Measurements from ENCODE around the gene NUP210.

Gene NUP210

DNA sequence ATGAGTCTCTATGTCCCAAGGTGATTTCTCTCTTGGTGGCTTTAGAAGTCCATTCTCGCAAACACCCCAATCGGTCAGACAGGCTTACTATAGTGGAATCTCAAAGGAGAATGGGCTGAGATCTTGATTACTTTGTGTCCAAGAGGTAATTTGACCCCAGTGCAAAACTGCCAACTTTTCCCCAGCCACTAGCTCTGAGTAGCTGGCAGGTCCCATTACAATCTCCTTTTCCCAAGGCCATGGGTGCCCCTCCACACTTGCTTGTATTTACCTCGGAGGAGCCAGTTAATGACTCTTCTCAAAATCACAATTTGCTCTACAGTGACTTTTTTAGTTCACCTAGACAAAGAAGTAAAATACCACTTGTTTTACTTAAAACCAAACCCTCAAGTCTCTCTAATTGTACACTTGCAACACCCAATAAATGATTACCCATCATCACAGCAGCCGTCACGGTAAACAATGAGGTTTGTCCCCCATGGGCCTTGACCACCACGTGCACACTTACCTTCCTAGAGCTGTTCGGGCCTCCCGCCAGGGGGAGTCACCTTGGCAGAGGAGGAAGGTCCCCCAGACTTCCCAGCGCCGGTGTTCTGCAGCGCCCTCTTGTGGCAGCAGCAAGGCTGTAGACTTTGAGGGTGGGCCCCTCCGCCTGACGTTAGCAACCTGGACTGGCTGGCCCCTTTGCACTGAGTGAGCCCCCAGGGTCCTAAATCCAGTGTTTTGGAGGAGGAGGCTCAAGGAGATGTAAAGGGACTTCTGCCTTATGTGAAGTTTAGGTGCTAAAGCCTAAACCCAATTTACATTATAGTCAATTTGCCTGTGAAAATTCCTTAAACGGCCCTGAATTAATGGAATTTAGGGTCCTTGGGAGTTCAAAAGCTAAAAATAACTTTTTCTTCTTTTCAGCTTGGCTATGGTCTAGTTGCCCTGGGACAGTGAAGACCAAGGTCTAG lies 41.3 kb upstream of the NUP210 start:
- no peaks in the 10 kb centered on the region for H3K9me3 ChIP-seq (ENCODE audit: insufficient read depth, low read depth, low read length)
- no peak for TF ChIP-seq EZH2phosphoT487 (IDR thresholded peaks at IDR 0.05; ENCODE audit: borderline replicate concordance)
- TF ChIP-seq CTCF (conservative IDR thresholded peaks at IDR 0.05; ENCODE audit: low read length), result peak; percentile 98
- peak overlapping the region; percentile 71 for H2AFZ ChIP-seq (ENCODE audit: low read length)
- no peaks in the 10 kb centered on the region for H3F3A ChIP-seq (ENCODE audit: low read depth)
- no peak overlapping the region for H3K4me3 ChIP-seq (ENCODE audit: low read length, poor library complexity, severe bottlenecking)
- H3K27me3 ChIP-seq (ENCODE audit: insufficient read depth, low read length, poor library complexity, severe bottlenecking), result no peaks in the 10 kb centered on the region
- no peaks in the 10 kb centered on the region for H3K79me2 ChIP-seq (ENCODE audit: insufficient read depth, low read length)
- no peaks in the 10 kb centered on the region for H3K9me2 ChIP-seq (replicated peaks; ENCODE audit: low read depth, low read length)
- H3K9ac ChIP-seq (ENCODE audit: low read depth, low read length, poor library complexity, severe bottlenecking), result no peak overlapping the region
- H3K36me3 ChIP-seq (ENCODE audit: insufficient read depth, low read length), result no peaks in the 10 kb centered on the region
- no peaks in the 10 kb centered on the region for H4K20me1 ChIP-seq (ENCODE audit: insufficient read depth, low read length, poor library complexity, severe bottlenecking)
- H3K4me2 ChIP-seq (ENCODE audit: low read depth, low read length, poor library complexity, severe bottlenecking), result no peak overlapping the region
- H3K4me1 ChIP-seq (ENCODE audit: insufficient read depth, low read length, poor library complexity, severe bottlenecking), result peaks cover 4% of the 10 kb centered on the region

- H3K9ac ChIP-seq (ENCODE audit: low read depth, low read length, poor library complexity, severe bottlenecking), result no peak overlapping the region
- no peak overlapping the region for H3K4me3 ChIP-seq (ENCODE audit: low read length, poor library complexity, severe bottlenecking)
- peaks cover 4% of the 10 kb centered on the region for H3K4me1 ChIP-seq (ENCODE audit: insufficient read depth, low read length, poor library complexity, severe bottlenecking)
- H2AFZ ChIP-seq (ENCODE audit: low read length), result no peak overlapping the region
- H3K9me2 ChIP-seq (replicated peaks; ENCODE audit: low read depth, low read length), result no peaks in the 10 kb centered on the region
- H3K9me3 ChIP-seq (ENCODE audit: insufficient read depth, low read depth, low read length), result no peaks in the 10 kb centered on the region
- H3F3A ChIP-seq (ENCODE audit: low read depth), result no peaks in the 10 kb centered on the region
- H3K4me2 ChIP-seq (ENCODE audit: low read depth, low read length, poor library complexity, severe bottlenecking), result no peak overlapping the region
- TF ChIP-seq EZH2phosphoT487 (IDR thresholded peaks at IDR 0.05; ENCODE audit: borderline replicate concordance) (no peak), CTCF (conservative IDR thresholded peaks at IDR 0.05; ENCODE audit: low read length) (no peak)
- no peaks in the 10 kb centered on the region for H3K79me2 ChIP-seq (ENCODE audit: insufficient read depth, low read length)
- H3K36me3 ChIP-seq (ENCODE audit: insufficient read depth, low read length), result no peaks in the 10 kb centered on the region
- no peaks in the 10 kb centered on the region for H4K20me1 ChIP-seq (ENCODE audit: insufficient read depth, low read length, poor library complexity, severe bottlenecking)
- no peaks in the 10 kb centered on the region for H3K27me3 ChIP-seq (ENCODE audit: insufficient read depth, low read length, poor library complexity, severe bottlenecking)
These were observed 40.2 kb upstream of the NUP210 start for GRCh38 chr3:13460341-13460736.

DNA sequence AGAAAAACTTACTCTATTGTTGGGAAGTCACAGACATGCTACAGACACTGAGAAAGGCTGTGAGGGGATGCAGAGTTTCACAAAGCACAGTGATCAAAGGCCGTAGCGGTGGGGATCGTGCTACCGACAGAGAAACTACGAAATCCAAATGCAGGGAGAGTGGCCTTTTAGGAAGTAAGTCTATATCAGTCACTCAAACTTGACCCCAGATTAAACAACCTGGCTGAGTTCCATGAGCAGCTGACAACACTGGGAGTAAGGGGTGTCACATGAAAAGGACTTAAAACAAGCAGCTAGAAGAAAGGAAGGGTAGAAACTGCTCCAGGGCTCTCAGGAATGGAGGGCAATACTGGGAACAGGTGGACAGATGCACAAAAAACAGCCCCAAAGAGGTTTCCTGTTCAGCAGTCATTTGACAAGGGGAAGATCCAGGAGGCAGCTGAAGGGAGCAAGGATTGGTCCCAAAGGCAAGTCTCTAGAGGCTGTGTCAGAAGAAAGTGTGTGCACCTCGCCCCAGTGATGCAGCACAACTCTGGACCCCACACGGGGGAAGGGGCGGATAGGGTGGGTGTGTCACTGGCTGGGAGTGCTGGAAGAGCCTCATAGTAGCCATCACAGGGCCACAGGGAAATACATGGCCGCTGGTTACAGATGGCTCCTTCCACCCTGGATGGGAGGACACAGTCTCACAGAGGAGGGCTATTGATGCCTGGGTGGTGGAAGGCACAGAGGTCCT lies 39.7 kb upstream of the NUP210 start:
- Histone ChIP-seq H3K4me1 (ENCODE audit: insufficient read depth, low read length, poor library complexity, severe bottlenecking) (peaks cover 4% of the 10 kb centered on the region), H3K4me2 (ENCODE audit: low read depth, low read length, poor library complexity, severe bottlenecking) (no peak overlapping the region), H3K9ac (ENCODE audit: low read depth, low read length, poor library complexity, severe bottlenecking) (no peak overlapping the region), H3F3A (ENCODE audit: low read depth) (no peaks in the 10 kb centered on the region), H4K20me1 (ENCODE audit: insufficient read depth, low read length, poor library complexity, severe bottlenecking) (no peaks in the 10 kb centered on the region), H2AFZ (ENCODE audit: low read length) (no peak overlapping the region), H3K36me3 (ENCODE audit: insufficient read depth, low read length) (no peaks in the 10 kb centered on the region), H3K27me3 (ENCODE audit: insufficient read depth, low read length, poor library complexity, severe bottlenecking) (no peaks in the 10 kb centered on the region), H3K9me3 (ENCODE audit: insufficient read depth, low read depth, low read length) (no peaks in the 10 kb centered on the region), H3K4me3 (ENCODE audit: low read length, poor library complexity, severe bottlenecking) (no peak overlapping the region), H3K79me2 (ENCODE audit: insufficient read depth, low read length) (no peaks in the 10 kb centered on the region), H3K9me2 (replicated peaks; ENCODE audit: low read depth, low read length) (no peaks in the 10 kb centered on the region)
- TF ChIP-seq CTCF (conservative IDR thresholded peaks at IDR 0.05; ENCODE audit: low read length), result no peak
- TF ChIP-seq EZH2phosphoT487 (IDR thresholded peaks at IDR 0.05; ENCODE audit: borderline replicate concordance), result no peak
